Central memory CD8-positive, alpha-beta T cell (primary cell): Measurements from ENCODE around the gene TSEN15.

ENCODE experiments used
- ATAC-seq: fragments of 150-1000 bp; cut with Tn5 transposase; replicated peaks from 2 replicates; pipeline ENCODE4 v1.10.0; 2022; ENCODE audit warnings: mild to moderate bottlenecking, moderate FRiP score, moderate number of reproducible peaks; ENCODE audit not compliant: poor library complexity, severe bottlenecking; ENCODE audit errors: extremely low read depth
- DNase-seq, 2 donors: peaks; one replicate each; pipeline ENCODE4 v3.0.0; 2021; ENCODE audit warnings: low spot score in 2 of 2
- H3K27ac Mint-ChIP-seq: one replicate; pipeline ENCODE4 v1.8.0; 2022; ENCODE audit warnings: low read depth, mild to moderate bottlenecking, moderate library complexity, mixed read lengths
- H3K27me3 Mint-ChIP-seq: one replicate; pipeline ENCODE4 v1.8.0; 2022; ENCODE audit warnings: mixed read lengths
- H3K36me3 Mint-ChIP-seq: one replicate; pipeline ENCODE4 v1.8.0; 2022; ENCODE audit warnings: mild to moderate bottlenecking, moderate library complexity, mixed read lengths; ENCODE audit not compliant: insufficient read depth
- H3K4me1 Mint-ChIP-seq: one replicate; pipeline ENCODE4 v1.8.0; 2022; ENCODE audit warnings: mixed read lengths
- H3K4me3 Mint-ChIP-seq: one replicate; pipeline ENCODE4 v1.8.0; 2022; ENCODE audit warnings: mild to moderate bottlenecking, moderate library complexity, mixed read lengths
- H3K9me3 Mint-ChIP-seq: one replicate; pipeline ENCODE4 v1.8.0; 2022; ENCODE audit warnings: mixed read lengths

The TSEN15 gene

DNA sequence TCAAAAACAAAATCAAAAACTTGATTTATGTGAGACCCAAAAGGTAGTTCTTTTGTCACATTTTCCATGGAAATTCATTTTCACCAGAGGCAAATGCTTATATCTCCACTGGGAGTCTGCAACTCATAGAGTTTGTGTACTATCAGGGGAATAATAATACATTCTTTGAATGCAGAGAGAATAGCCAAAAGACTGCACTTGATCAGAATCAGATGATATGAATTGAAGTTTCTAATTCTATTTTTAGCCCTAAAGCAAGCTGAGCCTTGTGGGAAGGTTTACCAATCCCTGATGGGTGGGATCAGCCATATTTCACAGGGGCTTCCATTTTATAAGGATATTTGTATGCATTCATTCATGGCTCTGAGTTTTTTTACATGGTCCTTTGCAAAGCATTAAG lies 49.6 kb downstream of the TSEN15 start:
- no peaks in the 10 kb centered on the region for H3K4me1 Mint-ChIP-seq
- no peak overlapping the region for H3K4me3 Mint-ChIP-seq
- DNase-seq (no peak), ATAC-seq (no peak)
- no peak overlapping the region for H3K27ac Mint-ChIP-seq
- peaks cover 2% of the 10 kb centered on the region for H3K36me3 Mint-ChIP-seq
- no peaks in the 10 kb centered on the region for H3K27me3 Mint-ChIP-seq
- no peaks in the 10 kb centered on the region for H3K9me3 Mint-ChIP-seq

DNA sequence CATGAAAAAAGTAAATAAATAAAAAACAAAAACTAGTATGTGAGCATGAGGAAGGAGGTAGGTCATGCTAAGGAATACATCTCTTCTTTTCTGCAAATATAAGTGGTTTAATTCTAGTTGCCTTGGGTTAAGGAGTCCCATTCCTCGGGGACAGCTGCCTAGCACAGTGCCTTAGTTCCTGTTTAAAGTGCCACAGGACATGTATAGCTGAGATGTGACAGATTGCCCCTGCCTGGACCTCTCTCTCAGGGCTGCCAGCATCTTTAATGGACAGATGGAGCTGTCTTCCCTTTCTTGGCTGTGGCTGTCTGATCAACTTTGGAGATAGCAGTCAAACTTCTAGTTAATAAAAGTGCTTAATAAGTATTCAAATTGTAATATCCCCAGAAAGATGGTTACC lies 50.0 kb downstream of the TSEN15 start:
- no peak for DNase-seq
- Mint-ChIP-seq H3K4me1 (no peaks in the 10 kb centered on the region), H3K36me3 (peaks cover 2% of the 10 kb centered on the region), H3K9me3 (no peaks in the 10 kb centered on the region), H3K27ac (no peak overlapping the region), H3K4me3 (no peak overlapping the region), H3K27me3 (no peaks in the 10 kb centered on the region)
- no peak for ATAC-seq

DNA sequence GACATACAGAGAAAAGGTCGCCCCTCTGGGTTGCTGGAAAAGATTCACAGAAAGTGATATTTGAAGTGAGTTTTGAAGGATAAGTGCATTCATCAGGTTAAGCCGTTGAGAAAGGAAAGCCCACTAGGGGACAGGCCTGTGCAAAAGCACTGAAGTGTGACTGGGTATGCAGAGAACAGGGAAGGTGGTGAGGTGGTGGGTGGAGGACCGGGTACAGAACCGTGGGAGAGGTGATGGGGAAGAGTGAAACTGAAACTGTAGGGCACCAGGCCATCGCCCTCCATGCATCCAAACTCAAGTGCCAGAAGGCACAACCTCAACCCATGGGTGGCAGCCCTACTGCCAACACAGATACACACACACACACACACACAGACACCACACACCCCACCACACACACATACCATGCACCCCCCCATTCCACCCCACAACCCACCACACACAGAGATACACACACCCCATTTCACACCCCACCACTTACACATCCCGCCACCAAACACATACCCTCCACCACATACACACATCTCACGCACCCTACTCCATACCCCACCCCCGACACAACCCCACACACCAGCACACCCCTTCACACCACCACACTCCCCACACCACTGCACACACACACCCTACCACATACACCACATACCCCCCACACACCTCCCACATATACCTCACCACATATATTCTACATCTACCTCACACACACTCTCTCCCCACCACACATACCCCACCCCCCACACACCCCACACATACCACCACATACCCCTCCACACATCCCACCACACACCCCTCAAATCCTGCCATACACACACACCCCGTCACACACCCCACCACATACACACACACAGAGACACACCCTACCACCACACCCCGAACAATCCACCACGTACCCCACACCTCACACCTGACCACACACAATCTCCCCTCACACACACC lies 59.0 kb downstream of the TSEN15 start:
- H3K4me3 Mint-ChIP-seq, result peak overlapping the region; percentile 16
- no peaks in the 10 kb centered on the region for H3K9me3 Mint-ChIP-seq
- H3K4me1 Mint-ChIP-seq, result peaks cover 8% of the 10 kb centered on the region
- H3K27ac Mint-ChIP-seq, result peak overlapping the region; percentile 68
- H3K36me3 Mint-ChIP-seq, result peaks cover 2% of the 10 kb centered on the region
- no peaks in the 10 kb centered on the region for H3K27me3 Mint-ChIP-seq
- DNase-seq, result peak in 1 of 2 donors; percentile 11
- ATAC-seq, result peak; percentile 73

DNA sequence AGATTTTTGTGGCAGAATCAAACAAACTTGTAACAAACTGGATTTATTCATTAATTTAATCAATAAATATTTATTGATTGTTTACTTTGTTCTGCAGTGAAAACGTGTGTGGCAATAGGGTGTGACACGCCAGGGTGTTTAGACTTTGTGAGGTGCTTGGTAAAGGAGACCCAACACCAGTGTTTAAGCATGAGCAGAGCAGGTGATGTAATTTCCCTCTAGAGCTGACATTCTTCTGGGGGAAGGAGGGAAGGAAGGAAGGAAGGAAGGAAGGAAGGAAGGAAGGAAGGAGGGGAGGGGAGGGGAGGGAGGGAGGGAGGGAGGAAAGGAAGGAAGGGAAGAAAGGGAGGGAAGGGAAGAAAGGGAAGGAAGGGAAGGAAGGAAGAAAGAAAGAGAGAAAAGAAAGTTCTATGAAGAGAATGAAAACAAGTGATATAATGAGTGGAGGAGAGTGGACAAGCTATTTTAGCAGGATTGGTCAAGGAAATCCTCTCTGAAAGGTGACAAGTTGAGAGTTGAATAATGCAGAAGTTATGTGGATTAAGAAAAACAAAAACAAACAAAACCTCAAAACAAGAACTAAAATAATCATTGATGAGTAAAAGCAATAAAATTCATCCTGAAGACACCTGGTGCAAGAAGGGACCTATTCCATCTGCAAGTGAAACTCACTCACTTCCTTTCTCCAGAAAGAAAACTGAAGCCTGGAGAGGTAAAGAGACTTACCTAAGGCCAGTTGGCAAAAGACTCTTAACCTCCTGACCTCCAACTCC lies 60.8 kb downstream of the TSEN15 start:
- H3K27me3 Mint-ChIP-seq, result no peaks in the 10 kb centered on the region
- H3K36me3 Mint-ChIP-seq, result peaks cover 2% of the 10 kb centered on the region
- peaks cover 8% of the 10 kb centered on the region for H3K4me1 Mint-ChIP-seq
- DNase-seq (no peak), ATAC-seq (no peak)
- H3K4me3 Mint-ChIP-seq, result no peak overlapping the region
- no peaks in the 10 kb centered on the region for H3K9me3 Mint-ChIP-seq
- no peak overlapping the region for H3K27ac Mint-ChIP-seq

DNA sequence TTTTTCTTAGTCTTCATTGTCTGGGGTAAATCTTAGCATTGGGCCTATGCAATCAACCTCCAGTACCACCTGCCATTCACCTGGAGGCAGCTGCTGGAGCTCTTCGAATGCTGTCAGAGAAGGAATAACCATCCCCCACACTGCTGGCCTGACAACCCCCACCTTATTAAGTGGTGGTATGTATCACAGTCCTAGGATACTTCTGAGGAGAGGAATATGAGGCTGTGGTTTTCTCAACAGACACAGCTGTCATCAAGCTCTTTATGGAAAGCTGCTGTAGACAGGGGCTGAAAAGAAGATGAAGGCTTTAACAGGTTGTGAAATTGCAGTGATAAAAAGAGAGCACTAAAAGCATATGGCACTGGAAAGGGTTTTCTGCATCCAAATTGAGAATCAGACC lies 61.7 kb downstream of the TSEN15 start:
- Mint-ChIP-seq H3K27me3 (no peaks in the 10 kb centered on the region), H3K27ac (no peak overlapping the region), H3K36me3 (peaks cover 2% of the 10 kb centered on the region), H3K4me3 (no peak overlapping the region), H3K4me1 (peaks cover 8% of the 10 kb centered on the region), H3K9me3 (no peaks in the 10 kb centered on the region)
- no peak for ATAC-seq
- DNase-seq, result no peak

DNA sequence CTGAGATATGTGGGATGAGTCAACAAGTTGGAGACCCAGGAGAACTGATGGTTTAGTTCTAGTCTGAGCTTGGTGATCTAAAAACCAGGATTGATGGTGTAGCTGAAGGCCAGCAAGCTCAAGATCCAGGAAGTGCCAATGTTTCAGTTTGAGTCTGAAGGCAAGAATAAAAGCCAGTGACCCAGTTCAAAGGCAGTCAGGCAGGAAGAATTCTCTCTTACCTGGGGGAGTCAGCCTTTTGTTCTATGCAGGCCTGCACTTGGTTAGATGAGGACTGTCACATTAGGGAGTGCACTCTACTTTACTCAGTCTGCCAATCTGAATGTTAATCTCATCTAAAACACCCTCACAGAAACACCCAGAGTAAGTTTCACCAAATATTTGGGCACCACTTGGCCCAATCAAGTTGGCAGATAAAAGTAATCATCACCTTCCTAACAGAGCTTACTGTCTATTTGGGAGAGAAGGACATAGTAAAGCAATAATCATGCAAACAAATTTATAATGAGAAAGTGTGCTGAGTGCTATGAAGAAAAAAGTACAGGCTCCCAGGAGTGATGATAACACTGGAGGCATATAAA lies 63.4 kb downstream of the TSEN15 start:
- H3K4me3 Mint-ChIP-seq, result no peak overlapping the region
- no peak for ATAC-seq
- no peak overlapping the region for H3K27ac Mint-ChIP-seq
- H3K4me1 Mint-ChIP-seq, result peaks cover 7% of the 10 kb centered on the region
- H3K9me3 Mint-ChIP-seq, result no peaks in the 10 kb centered on the region
- no peaks in the 10 kb centered on the region for H3K27me3 Mint-ChIP-seq
- H3K36me3 Mint-ChIP-seq, result peaks cover 2% of the 10 kb centered on the region
- no peak for DNase-seq

DNA sequence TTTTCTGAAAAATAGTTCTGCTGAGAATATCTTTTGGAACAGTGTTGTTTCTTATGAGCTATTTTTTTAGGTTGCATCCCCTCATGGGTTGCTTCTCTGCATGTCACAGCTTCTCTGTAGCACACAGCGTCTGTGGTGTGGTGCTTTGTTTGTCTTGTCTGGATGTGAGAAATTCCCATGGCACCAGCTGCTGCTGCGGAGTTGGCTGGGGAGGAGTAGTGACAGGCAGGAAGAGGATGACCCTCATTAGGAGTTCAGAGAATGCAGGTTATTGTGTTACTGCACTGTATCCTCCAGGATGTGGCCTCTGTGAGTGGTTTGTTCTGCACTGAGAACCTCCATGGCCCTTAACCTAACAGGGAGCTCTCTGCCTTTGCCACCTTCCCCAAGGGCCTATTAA lies 64.8 kb downstream of the TSEN15 start:
- Mint-ChIP-seq H3K27me3 (no peaks in the 10 kb centered on the region), H3K9me3 (no peaks in the 10 kb centered on the region), H3K36me3 (no peaks in the 10 kb centered on the region), H3K27ac (no peak overlapping the region), H3K4me3 (no peak overlapping the region), H3K4me1 (no peaks in the 10 kb centered on the region)
- DNase-seq (no peak), ATAC-seq (no peak)

DNA sequence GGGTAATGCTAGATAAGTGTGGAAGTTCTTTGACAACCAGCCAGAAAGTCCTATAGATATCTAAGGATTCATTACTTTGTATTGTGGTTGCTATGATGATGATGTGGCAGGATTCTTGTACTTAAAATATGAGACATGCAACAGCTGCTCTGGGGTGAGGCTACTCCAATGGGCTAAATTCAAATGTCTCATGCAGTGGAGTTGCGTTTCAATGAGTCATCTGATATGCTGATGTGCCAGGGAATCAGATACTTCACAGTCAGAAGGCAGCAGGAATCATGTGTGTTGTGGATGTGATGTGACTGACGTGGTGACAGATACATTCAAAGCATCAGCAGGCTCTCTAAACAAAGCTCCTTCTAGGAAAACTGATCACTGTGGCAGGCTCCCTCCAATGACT lies 66.5 kb downstream of the TSEN15 start:
- DNase-seq, result no peak
- Mint-ChIP-seq H3K27ac (no peak overlapping the region), H3K36me3 (peaks cover 2% of the 10 kb centered on the region), H3K4me1 (no peaks in the 10 kb centered on the region), H3K9me3 (no peaks in the 10 kb centered on the region), H3K4me3 (no peak overlapping the region), H3K27me3 (no peaks in the 10 kb centered on the region)
- ATAC-seq, result no peak
